Mesothelial cell of epicardium (in vitro differentiated cells): ENCODE results near the gene PRDM12. TPM values are rescaled to one million over a fixed set of nuclear protein-coding genes. Genes with fewer than 3 reads are reported as not detected.
A peak's percentile ranks its signal among the peaks of the same experiment; 100 is the strongest.

Experiments
- DNase-seq, 2 experiments: peaks; one replicate each; pipeline ENCODE4 v3.0.0; 2021; ENCODE audit warnings: low spot score in 2 of 2; ENCODE audit not compliant: unreplicated experiment in 2 of 2
- H3K27ac Mint-ChIP-seq: 2 replicates; pipeline ENCODE4 v1.8.0; 2021; ENCODE audit warnings: mixed read lengths
- H3K27me3 Mint-ChIP-seq: 2 replicates; pipeline ENCODE4 v1.8.0; 2021; ENCODE audit warnings: low read depth, mixed read lengths
- H3K36me3 Mint-ChIP-seq: 2 replicates; pipeline ENCODE4 v1.8.0; 2021; ENCODE audit warnings: mixed read lengths
- H3K4me1 Mint-ChIP-seq: 2 replicates; pipeline ENCODE4 v1.8.0; 2021; ENCODE audit warnings: mixed read lengths
- H3K4me3 Mint-ChIP-seq: 2 replicates; pipeline ENCODE4 v1.8.0; 2021; ENCODE audit warnings: mild to moderate bottlenecking, moderate library complexity, mixed read lengths
- H3K9me3 Mint-ChIP-seq: 2 replicates; pipeline ENCODE4 v1.8.0; 2021; ENCODE audit warnings: mixed read lengths
- total RNA-seq: library from RNA; stranded (reverse); gene quantifications from 3 replicates; pipeline ENCODE4 v1.2.1, GENCODE V29; 2021
- TF ChIP-seq, protein P1 (sequence below): fragments of 200-600 bp; sonication (generic); IDR thresholded peaks from one replicate; pipeline ENCODE4 v1.5.0; 2021; ENCODE audit warnings: antibody characterized with exemption; ENCODE audit not compliant: unreplicated experiment

Gene PRDM12
- total RNA-seq = 0.11 TPM in 1 of 3 replicates, not detected in the others

DNA sequence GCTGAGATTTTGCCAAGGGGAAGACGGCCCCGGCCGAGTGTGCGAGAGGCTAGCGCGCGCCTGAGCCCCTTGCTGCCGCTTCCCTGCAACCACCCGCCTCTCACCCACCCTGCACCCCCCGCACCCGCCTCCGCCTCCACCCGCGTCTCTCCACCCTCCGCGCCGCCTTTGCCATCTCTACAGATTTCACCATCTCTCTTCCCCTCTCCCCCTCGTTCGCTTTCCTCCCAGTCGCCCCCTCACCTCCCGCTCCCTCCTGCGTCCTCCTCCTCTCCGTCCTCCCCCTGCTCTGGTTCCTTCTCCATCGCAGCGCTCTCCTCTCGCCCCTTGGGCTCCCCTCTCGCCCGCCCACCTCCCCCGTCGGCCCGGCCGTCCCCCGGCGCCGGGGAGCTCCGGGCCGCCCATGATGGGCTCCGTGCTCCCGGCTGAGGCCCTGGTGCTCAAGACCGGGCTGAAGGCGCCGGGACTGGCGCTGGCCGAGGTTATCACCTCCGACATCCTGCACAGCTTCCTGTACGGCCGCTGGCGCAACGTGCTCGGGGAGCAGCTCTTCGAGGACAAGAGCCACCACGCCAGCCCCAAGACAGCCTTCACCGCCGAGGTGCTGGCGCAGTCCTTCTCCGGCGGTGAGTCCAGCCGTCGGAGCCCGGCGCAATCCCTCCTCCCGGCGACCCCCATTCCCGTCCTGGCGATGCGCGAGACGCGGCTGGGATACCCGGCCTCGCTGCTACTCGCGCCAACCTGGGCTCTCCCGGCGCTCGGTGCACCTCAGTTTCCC is at the start of gene PRDM12:
TSS of gene PRDM12 (plus strand) at position 344 of the 778 bp plus-strand sequence. CDS start at position 404, 60 bp downstream.
- H3K4me3 Mint-ChIP-seq = peak within 1 kb of the TSS; percentile 26

DNA sequence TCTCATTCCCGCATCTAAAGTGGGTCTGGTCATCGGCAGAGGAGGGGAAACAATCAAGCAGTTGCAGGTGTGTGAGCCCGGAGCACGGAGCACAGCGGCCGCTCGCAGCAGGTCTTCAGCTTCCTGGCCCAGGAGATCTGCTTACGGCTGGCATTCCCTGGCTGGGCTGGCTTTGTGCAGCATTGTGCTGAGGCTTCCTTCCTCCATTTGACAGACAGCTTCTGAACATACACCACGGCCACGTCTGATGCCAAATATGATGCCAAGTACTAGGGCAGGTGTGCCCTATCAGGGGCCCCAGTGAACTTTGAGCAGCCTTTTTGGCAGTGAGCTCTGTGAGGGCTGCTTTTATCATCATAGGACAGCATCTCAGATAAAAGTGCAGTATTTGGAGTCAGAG is 47.9 kb upstream of the PRDM12 start:
- Mint-ChIP-seq H3K27me3 (no peaks in the 10 kb centered on the region), H3K9me3 (no peaks in the 10 kb centered on the region), H3K36me3 (peaks cover 36% of the 10 kb centered on the region), H3K27ac (no peak overlapping the region), H3K4me3 (no peak overlapping the region), H3K4me1 (no peaks in the 10 kb centered on the region)
- no peak for DNase-seq
- TF ChIP-seq, protein P1, sequence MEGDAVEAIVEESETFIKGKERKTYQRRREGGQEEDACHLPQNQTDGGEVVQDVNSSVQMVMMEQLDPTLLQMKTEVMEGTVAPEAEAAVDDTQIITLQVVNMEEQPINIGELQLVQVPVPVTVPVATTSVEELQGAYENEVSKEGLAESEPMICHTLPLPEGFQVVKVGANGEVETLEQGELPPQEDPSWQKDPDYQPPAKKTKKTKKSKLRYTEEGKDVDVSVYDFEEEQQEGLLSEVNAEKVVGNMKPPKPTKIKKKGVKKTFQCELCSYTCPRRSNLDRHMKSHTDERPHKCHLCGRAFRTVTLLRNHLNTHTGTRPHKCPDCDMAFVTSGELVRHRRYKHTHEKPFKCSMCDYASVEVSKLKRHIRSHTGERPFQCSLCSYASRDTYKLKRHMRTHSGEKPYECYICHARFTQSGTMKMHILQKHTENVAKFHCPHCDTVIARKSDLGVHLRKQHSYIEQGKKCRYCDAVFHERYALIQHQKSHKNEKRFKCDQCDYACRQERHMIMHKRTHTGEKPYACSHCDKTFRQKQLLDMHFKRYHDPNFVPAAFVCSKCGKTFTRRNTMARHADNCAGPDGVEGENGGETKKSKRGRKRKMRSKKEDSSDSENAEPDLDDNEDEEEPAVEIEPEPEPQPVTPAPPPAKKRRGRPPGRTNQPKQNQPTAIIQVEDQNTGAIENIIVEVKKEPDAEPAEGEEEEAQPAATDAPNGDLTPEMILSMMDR = no peak

More for the DNA sequence above, at the start of gene PRDM12:
- Mint-ChIP-seq H3K27ac (no peak within 1 kb of the TSS), H3K27me3 (peaks cover 95% of the 10 kb centered on the region), H3K9me3 (no peaks in the 10 kb centered on the region), H3K4me1 (peaks cover 23% of the 10 kb centered on the region), H3K36me3 (no peaks in the 10 kb centered on the region)
- no peak for DNase-seq
- TF ChIP-seq, protein P1 = no peak

DNA sequence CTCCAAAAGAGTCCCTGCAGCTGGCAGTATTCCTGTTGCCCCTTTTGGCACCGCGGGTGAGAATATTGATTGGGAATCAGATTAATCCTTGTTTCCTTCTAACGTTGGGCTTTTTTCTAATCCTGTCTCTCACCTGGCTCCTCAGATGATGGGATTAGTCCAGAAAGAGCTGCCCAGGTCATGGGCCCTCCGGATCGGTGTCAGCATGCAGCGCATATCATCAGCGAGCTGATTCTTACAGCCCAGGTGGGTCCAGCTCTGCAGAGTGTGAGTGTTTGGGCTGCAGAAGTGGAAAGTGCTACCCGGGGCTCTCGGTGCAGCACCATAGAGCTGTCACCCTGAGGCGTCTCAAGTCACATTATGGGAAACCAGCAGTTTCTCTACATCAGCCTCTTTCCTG is 40.9 kb upstream of the PRDM12 start:
- H3K4me3 Mint-ChIP-seq = no peak overlapping the region
- no peaks in the 10 kb centered on the region for H3K9me3 Mint-ChIP-seq
- DNase-seq = no peak
- no peak overlapping the region for H3K27ac Mint-ChIP-seq
- no peaks in the 10 kb centered on the region for H3K27me3 Mint-ChIP-seq
- H3K36me3 Mint-ChIP-seq = peaks cover 37% of the 10 kb centered on the region
- no peaks in the 10 kb centered on the region for H3K4me1 Mint-ChIP-seq
- TF ChIP-seq, protein P1 = no peak

DNA sequence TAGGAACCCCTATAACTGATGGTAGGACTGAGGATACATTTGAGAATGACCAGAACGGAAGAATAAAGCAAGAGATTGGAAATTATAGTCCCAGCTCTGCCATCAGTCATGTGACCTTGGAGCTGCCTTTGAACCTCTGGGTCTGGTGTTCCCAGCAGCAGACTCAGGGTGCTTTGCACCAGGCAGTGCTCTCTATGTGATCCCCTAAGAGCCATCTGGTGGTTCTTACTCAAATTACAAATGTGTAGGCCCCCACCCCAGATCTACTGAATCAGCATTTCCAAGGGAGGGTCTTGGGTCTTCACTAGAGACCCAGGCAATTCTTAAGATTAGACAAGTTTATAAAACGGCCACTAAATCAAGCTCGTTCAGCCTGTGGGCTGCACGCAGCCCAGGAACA is 40.2 kb upstream of the PRDM12 start:
- no peak overlapping the region for H3K27ac Mint-ChIP-seq
- TF ChIP-seq, protein P1 = no peak
- no peaks in the 10 kb centered on the region for H3K4me1 Mint-ChIP-seq
- no peaks in the 10 kb centered on the region for H3K9me3 Mint-ChIP-seq
- peaks cover 37% of the 10 kb centered on the region for H3K36me3 Mint-ChIP-seq
- DNase-seq = no peak
- no peak overlapping the region for H3K4me3 Mint-ChIP-seq
- no peaks in the 10 kb centered on the region for H3K27me3 Mint-ChIP-seq

DNA sequence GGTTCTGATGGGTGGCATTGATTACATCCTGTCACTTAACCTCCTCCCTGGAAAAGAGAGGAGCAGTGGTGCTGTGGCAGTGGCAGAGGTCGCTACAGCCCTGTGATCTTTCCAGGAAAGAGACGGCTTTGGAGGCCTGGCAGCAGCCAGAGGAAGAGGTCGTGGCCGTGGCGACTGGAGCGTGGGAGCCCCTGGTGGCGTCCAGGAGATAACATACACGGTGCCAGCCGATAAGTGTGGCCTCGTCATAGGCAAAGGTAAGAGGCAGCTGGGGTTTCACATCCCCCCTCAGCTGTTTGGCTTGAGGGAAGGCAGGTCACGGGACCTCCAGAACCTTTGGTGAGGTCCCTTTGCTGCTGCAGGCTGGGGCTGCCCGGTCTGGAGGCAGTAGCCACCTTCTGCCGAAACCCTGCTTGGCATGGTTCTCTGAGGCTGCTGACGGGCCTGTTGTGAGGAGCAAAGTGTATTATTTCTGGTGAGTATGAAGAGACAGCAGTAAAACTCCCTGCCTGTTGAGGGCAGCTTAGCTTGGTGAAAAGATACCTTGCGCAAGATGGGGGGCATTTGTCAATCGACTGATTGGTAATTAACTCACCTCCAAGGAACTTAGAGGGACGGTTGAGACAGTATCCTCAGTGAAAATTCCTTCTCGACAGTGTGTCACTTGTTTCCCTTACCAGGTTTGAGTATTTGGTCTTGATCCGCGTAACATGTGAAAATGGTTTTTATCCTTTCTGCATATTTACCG is 38.0 kb upstream of the PRDM12 start:
- no peak for DNase-seq
- Mint-ChIP-seq H3K4me3 (no peak overlapping the region), H3K27ac (no peak overlapping the region), H3K27me3 (no peaks in the 10 kb centered on the region), H3K36me3 (peaks cover 23% of the 10 kb centered on the region), H3K9me3 (no peaks in the 10 kb centered on the region), H3K4me1 (no peaks in the 10 kb centered on the region)
- TF ChIP-seq, protein P1 = no peak
